Amniotic epithelial cell (primary cell): ENCODE results near the gene ZER1.
A peak's percentile ranks its signal among the peaks of the same experiment; 100 is the strongest.
"Not testable (repeated sequence)": the region's sequence is repeated elsewhere in the genome, so short reads cannot be mapped to it uniquely, and the experiment has no call there.

Experiments
- DNase-seq: peaks from one replicate; pipeline ENCODE4 v3.0.0-alpha.2; 2010; ENCODE audit warnings: low read depth

ZER1 gene

DNA sequence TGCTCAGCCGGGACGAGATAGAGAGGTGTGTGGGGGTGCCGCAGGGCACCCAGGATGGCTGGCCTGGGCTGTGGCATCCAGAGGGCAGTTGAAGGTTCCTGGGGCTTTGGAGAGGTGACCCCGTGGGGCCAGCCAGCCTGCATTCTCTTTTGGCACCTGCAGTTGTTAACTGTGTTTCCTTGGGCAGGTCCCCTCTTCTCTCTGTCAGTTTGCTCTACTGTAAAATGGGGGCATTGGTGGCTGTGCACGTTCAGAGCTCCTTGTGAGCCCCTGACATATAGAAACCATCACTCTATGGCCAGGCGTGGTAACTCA lies 56.3 kb downstream of the ZER1 start:
- DNase-seq = no peak

DNA sequence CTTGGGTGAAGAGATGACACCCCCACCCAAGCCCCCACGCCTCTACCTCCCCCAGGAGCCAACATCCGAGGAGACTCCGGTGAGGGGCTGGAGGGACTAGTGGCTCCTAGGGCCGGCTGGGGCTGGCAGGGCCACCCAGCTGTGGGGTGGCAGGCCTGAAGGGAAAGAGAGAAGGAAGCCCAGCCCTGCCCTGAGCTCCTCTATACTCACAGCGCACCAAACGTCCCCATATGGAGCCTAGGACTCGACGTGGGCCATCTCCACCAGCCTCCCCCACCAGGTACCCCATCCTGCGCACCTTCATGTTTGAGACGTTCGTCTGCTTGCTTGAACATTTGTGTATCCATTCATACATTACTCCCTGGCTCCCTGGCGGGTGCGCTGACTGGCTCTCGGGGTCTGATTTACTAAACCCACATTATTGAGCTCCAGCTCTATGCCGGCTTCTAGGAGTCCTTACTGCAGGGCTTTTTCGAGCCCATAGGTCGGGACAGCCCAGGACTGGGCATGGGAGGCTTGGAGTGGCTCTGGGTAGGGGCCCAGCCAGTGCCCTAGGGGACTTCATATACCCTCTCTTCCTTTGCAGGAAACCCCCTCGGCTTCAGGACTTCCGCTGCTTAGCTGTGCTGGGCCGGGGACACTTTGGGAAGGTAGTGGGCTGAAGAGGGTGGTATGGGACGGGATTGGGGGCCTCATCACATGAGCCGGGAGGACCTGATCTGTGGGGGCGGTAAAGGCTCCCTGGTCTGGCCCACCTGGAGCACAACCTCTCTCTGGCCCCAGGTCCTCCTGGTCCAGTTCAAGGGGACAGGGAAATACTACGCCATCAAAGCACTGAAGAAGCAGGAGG lies 56.9 kb downstream of the ZER1 start:
- no peak for DNase-seq

DNA sequence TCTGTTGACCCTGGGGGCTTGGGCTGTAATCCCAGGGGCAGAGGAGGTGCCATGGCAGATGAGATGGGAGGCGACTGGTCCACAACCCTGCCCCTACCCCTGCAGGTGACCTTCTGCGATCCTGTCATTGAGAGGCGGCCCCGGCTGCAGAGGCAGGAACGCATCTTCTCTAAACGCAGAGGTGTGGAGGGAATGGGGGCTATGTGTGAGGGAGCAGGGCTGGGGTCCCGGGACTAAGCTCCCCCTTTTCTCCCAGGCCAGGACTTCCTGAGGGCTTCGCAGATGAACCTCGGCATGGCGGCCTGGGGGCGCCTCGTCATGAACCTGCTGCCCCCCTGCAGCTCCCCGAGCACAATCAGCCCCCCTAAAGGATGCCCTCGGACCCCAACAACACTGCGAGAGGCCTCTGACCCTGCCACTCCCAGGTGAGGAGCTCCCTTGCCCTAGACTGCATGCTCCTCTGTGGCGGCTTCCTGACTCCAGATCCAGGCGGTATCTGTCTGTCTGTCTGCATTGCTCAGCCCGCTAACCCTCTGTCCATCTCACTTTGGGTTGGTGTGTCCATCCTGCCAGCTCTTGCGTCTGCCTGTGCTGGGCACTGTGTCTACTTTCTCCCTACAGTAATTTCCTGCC lies 57.7 kb downstream of the ZER1 start:
- no peak for DNase-seq

DNA sequence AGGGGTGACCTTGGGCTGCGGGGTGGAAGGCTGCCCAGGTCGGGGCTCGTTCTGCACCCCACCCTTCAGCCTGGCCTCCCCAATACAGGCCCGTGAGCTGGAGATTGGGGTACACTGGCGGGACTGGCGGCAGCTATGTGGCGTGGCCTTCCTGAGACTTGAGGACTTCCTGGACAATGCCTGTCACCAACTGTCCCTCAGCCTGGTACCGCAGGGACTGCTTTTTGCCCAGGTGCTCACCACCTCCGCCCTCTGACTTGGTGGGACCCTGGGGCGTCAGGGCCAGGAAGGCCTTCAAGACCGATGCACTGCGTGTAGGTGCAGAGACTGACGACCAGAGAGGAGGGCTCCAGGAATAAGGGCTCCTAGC lies 58.3 kb downstream of the ZER1 start:
- DNase-seq = no peak

DNA sequence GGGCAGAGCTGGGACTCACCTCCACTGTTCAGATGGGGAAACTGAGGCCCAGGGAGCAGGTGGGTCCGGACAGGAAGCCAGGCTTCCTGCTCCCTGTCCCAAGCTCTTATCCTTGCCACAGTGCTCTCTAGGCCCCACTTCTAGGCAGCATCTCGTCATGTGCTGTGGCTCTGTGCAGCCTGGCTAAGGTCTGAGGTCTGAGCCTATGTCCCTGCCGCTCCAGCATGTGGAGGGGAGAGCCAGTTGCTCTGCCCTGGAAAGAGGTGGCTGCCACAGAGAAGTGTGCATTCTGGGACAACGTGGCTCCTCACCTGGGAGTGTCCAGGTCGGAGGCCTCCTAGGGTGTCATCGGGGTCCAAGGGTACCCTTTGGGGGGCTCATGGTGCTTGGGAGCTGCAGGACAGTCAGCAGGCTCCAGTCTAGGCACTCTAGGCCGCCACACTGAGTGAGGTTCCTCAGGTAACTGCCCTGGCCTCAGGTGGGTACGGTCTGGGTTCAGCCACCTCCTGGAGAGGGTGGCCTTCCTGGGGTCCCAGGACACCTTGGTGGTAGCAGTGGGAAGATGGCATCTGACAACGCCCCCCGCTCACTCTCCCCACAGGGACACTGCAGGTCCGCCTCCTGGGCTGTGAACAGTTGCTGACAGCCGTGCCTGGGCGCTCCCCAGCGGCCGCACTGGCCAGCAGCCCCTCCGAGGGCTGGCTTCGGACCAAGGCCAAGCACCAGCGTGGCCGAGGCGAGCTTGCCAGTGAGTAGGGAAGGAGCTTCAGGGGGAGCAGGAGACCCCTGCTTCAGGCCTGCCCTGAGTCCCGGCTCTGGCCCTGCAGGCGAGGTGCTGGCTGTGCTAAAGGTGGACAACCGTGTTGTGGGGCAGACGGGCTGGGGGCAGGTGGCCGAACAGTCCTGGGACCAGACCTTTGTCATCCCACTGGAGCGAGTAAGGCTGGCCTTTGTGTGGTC lies 59.0 kb downstream of the ZER1 start:
- no peak for DNase-seq

DNA sequence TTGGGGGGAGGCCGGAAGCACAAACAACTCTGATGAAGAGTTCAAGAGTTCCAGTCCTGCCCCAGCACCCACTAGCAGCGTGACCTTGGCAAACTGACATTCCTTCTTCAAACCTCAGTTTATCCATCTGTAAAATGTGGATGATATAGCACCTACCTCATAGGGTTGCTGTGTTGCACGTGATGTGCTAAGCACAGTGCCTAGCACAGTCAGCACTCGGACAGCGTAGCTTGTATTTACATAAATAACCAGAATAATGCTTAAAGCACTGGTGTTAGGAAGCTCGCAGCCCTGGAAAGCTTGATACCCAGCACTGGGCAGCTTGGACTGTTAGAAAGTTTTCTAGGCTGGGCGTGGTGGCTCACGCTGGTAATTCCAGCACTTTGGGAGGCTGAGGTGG lies 64.3 kb downstream of the ZER1 start:
- no peak for DNase-seq

DNA sequence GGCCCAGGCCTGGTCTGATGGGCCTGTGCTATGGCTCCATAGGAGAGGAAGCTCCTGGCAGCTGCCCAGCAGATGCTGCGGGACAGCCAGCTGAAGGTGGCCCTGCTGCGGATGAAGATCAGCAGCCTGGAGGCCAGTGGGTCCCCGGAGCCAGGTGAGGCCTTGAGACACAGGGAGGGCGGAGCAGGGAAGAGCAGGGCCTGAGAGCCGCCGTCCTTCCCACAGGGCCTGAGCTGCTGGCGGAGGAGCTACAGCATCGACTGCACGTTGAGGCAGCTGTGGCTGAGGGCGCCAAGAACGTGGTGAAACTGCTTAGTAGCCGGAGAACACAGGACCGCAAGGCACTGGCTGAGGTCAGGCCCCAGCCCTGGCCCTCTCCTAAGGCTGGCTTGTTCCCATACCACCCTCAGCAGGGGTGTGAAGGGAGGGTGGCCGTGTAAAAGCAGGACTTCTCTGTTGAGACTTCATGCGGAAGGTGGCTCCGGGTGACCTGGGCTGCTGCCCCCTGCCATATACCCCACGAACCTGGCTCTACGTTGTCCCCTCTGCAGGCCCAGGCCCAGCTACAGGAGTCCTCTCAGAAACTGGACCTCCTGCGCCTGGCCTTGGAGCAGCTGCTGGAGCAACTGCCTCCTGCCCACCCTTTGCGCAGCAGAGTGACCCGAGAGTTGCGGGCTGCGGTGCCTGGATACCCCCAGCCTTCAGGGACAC lies 64.9 kb downstream of the ZER1 start:
- no peak for DNase-seq

DNA sequence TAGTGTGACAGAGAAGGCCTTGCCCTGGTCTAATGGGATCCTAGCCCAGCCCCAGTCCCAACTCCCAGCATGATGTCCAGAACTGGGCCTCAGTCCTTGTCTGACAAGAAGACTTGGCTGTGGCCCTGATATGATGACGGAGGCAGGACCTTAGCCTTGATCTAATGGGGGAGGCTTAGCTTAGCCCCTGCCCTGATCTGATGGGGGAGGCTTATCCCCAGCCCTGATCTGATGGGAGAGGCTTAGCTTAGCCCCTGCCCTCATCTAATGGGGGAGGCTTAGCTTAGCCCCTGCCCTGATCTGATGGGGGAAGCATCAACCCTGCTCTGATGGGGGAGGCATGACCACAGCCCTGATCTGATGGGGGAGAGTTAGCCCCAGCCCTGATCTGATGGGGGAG lies 65.7 kb downstream of the ZER1 start:
- no peak for DNase-seq

DNA sequence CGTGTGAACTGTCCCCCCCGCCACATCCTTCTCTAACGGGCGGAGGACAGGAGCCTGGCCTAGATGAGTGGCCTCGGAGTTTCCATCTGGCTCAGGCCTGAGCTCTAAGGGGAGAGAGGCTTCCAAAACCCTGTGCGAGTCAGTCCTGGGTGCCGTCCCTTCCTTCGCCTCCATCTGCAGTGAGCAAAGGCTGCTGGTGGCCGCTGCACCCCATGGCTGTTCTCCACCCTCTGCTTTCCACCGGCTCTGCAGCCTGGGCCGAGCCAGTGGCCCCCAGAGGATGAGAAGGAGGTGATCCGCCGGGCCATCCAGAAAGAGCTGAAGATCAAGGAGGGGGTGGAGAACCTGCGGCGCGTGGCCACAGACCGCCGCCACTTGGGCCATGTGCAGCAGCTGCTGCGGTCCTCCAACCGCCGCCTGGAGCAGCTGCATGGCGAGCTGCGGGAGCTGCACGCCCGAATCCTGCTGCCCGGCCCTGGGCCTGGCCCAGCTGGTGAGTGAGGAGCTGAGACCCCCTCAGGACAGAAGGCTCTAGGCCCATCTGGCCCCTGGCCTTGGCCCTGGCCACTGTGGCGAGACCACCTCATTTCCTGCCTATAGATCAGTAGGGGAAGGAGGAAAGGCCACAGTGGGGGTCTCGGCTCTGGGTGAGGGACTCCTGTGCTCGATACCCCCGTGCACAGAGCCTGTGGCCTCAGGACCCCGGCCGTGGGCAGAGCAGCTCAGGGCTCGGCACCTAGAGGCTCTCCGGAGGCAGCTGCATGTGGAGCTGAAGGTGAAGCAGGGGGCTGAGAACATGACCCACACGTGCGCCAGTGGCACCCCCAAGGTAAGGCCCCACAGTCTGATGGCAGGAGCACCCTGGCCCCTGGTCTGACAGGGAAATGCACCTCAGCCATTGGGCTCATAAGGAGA lies 66.4 kb downstream of the ZER1 start:
- no peak for DNase-seq

DNA sequence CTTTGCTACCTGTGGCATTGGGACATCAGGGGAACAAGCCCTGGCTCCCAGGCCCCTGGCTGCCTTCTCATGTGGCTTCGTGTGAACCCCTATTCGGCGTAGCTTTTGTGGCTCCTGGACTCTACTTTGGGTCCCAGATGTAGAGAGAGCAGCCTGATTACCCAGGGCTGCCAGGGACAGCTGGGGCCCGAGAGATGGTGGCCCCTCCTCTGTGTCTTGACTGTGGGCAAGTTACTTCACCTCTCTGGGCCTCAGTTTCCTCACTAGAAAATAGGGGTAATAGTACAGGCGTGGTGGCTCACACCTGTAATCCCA lies 67.4 kb downstream of the ZER1 start:
- no peak for DNase-seq

DNA sequence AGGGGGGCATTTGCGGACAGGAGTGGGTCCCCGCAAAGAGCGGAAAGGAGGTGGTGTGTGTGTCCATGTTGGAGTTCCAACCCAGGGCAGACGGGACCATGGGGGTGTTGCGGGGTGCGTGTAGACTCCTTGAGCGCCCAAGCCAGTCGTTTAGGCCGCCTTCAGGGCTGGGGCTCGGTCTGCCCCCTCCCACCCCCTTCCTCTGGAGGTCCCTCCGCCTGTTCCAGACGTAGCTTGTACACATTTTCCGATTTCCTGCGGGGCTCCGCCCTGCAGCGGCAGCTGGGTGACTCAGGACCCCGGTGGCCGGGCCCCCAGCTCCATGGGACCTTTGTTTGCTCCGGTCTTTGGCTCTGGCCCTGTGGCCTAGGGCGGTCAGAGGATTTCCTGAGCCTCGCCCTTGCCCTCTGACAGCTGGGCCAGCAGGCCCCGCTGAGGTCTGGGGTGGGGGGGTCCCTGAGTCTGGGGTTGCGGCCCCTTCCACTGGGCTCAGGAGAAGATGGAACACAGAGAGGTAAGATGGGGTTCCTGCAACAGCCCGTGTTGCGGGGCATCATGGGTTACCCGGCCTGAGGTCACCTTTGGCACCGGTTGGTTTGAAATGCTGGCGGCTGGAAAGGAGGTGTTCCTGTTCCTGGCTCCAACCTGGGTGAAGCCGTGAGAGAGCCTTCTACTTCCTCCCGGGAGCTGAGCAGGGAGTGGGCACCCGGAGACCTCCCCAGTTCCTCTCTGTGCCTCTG lies 67.9 kb downstream of the ZER1 start:
- DNase-seq = no peak

DNA sequence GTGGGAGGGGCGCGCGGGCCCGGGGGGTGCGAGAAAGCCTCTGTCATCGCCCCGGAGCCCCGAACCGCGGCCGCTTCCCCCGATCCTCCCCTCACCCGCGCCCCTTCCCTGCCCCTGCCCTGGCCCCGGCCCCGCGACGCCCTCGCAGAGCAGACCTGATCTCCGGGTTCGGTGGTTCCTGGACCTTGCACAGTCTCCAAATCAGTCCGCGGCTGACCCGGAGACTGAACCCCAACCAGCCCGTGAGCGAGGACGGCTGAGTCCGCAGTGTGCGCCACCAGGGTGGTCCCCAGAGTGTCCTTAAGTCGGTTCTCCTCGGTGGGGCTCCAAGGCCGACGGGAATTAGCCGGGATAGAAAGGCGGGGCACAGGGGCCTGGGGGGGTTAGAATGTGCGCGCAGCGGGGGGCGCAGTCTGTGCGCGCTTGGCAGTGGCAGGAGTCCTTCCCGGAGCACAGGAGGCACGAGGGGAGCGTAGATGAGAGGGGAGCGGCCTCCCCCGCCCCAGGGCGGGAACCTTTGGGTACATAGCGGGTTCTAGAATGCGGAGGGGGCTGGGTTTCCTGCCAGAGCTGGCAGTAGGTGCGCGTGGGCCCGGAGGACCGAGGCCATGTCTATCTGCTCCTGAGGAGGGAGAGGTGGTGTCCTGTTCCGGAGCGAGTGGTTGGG lies 68.6 kb downstream of the ZER1 start:
- DNase-seq = no peak

DNA sequence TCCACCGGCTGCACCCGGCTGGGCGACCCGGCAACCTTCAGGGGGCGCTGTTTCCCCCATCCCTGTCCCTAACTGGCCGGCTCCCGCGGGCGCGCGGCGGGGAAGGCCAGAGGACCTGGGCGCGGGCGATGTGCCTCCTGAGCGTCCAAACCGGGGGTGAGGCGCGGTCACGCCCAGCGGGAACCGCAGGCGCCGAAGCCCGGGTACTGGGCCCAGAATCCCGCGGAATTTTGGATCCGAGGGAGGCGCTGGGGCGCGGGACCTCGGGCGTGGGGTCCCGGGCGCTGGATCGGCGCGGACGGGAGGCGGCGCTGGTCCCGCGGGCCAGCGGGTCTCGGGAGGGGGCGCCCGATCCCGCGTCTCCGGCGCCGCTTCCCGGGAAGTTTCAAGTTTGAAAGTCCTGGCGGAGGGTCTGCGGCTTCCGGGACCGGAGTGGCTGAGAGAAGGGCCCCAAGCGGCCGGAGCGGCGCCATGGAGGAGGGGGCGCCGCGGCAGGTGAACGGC lies 69.2 kb downstream of the ZER1 start, which contains the start of gene PKN3:
TSS of gene PKN3 (plus strand) at position 59 of the 504 bp plus-strand sequence. CDS start at position 472, 413 bp downstream.
- peak; percentile 59 for DNase-seq

DNA sequence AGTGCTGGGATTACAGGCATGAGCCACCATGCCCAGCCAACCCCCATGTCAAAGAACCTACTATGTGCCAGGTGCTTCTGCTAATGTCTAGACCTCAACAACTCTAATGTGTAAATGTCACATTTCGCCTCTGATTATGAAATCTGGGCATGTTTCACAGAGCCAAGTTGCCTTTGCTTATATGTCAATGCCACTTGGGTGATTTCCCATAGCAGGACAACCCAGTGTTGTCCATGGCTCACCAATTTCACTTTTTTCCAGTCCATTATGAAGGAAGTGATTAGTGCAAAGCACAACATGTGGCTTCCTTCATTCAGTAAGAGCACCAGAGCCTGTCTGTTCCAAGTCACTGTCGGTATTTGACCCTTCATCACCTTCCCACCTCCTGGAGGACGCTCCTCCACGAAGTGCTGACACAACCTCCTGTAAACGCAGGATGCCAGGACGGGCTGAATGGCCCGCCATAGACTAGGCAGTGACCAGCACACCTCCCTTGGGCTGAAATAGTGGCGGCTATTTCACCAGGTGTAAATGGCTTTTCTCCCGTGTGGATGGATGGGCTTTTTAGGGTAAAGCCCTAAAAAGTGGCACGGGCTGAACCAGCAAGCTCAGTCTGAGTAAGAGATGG lies 70.4 kb downstream of the ZER1 start:
- DNase-seq = no peak

DNA sequence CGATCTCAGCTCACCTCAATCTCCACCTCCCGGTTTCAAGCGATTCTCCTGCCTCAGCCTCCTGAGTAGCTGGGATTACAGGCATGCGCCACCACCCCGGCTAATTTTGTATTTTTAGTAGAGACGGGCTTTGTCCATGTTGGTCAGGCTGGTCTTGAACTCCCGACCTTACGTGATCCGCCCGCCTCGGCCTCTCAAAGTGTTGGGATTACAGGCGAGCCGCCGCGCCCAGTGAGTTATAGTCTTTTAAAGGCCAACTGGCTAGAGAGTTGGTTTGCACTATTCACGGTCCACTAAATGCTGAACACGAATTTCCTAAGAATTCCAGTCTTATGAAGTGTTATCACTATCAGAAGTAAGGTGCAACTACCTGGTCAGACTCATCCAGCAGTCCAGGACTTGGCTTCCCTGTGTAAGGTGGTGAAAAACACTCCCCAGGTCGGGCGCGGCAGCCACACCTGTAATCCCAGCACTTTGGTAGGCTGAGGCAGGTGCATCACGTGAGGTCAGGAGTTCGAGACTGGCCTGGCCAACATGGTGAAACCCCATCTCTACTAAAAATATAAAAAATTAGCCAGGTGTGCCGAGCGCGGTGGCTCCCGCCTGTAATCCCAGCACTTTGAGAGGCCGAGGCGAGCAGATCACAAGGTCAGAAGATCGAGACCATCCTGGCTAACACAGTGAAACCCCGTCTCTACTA lies 72.5 kb downstream of the ZER1 start:
- not testable (repeated sequence) for DNase-seq

DNA sequence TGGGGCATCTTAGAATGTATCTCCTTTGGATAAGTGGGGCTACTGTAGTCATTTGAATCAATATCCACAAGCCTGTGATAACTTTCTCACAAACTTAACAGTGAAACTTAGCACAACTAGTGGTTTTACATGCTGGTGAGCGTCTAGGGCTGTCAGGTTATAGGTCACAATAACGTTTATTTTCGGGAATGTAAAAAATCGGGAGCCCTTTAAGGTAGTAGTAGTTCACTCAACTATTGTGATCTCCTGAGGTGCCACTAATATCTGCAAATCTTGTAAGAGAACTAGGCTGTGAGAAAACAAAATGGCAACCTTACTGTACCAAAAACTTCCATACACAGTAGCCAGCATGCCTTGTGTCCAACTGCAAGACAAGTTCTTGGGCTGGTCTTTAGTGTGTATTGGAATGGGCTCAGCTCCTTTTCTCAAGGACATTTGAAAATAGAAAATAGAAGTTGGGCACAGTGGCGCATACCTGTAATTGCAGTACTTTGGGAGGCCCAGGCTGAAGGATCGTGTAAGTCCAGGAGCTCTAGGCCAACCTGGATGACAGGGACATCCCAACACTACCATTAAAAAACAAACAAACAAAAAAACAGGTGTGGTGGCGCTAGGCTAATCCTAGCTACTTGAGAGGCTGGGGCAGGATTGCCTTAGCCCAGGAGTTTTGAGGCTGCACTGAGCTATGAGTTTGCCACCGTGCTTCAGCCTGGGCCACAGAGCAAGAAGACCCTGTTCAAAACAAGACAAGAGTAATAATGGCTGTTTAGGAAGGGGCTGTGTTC lies 74.6 kb downstream of the ZER1 start:
- no peak for DNase-seq

DNA sequence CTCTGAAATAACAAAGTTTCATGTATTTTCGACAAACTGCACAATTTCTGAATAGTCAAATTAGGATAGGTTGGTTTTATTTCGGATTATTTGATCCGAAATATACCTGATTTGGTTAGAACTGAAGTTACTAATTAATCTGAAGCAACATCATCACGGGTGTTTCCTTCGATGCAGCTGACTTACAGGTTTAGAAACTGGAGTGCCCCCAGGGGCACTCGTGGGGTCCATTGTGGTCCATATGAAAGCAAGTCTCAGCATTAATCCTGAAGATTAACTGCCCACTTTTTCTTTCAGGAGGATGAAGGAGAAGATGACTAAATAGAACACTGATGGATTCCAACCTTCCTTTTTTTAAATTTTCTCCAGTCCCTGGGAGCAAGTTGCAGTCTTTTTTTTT lies 77.4 kb downstream of the ZER1 start:
- no peak for DNase-seq

DNA sequence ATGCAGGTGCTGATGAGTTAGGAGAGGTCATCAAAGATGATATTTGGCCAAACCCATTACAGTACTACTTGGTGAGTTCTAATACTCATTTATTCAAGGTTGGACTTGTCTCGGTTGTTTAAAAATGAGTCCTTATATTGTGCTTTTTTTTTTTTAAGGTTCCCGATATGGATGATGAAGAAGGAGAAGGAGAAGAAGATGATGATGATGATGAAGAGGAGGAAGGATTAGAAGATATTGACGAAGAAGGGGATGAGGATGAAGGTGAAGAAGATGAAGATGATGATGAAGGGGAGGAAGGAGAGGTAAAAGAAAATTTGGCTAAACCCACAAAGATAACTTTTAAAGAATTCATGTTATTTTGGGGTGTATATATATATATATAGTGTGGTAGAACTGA lies 78.0 kb downstream of the ZER1 start:
- DNase-seq = not testable (repeated sequence)
